CD4-positive, alpha-beta T cell treated with Interleukin-15 for 1 hour (primary cell): ENCODE results near the gene DMAC1.

ENCODE experiments used
- DNase-seq: peaks from one replicate; pipeline ENCODE4 v3.0.0-alpha.2; 2020

DMAC1 gene

GRCh38 chr9:7782400-7783120 lies 17.0 kb downstream of the DMAC1 start:
- no peak for DNase-seq

GRCh38 chr9:7780261-7780988 lies 19.2 kb downstream of the DMAC1 start:
- DNase-seq: no peak

GRCh38 chr9:7778851-7779600 lies 20.6 kb downstream of the DMAC1 start:
- DNase-seq: no peak

GRCh38 chr9:7777771-7778170 lies 21.8 kb downstream of the DMAC1 start:
- DNase-seq: no peak

GRCh38 chr9:7770111-7770510 lies 29.5 kb downstream of the DMAC1 start:
- DNase-seq: no peak

GRCh38 chr9:7762600-7762999 lies 37.0 kb downstream of the DMAC1 start:
- DNase-seq: no peak

- DNase-seq: no peak
Observed at GRCh38 chr9:7760014-7760415, 39.6 kb downstream of the DMAC1 start.

GRCh38 chr9:7756088-7756487 lies 43.5 kb downstream of the DMAC1 start:
- DNase-seq: no peak

- no peak for DNase-seq
Observed at GRCh38 chr9:7752481-7752880, 47.1 kb downstream of the DMAC1 start.
